HCT116 (cell line): Measurements from ENCODE around the gene HAP1. TPM values are rescaled to one million over a fixed set of nuclear protein-coding genes. Genes with fewer than 3 reads are reported as not detected.

Source experiments
- ATAC-seq: fragments of 200-7000 bp; cut with Tn5 transposase; 2 replicates; pipeline ENCODE4 v1.9.1; 2020; ENCODE audit warnings: mild to moderate bottlenecking, moderate library complexity
- BruUV-seq: library from RNA; stranded (reverse); fragments of 400-500 nt; replicated peaks from 2 replicates; lab custom pipeline; 2021; lab: Mats Ljungman, UMichigan
- CTCF ChIA-PET: fragments of 300-600 bp; sonication (Branson Sonifier 250); formaldehyde crosslinking; loops from one replicate; lab custom pipeline; 2021; ENCODE audit warnings: antibody characterized with exemption; lab: Charles Lee
- POLR2A ChIA-PET: fragments of 300-600, 350-600 bp; sonication (Branson Sonifier 250); formaldehyde crosslinking; loops from one replicate; lab custom pipeline; 2021; ENCODE audit warnings: antibody characterized with exemption; lab: Charles Lee
- RAD21 ChIA-PET, 2 experiments: fragments of 300-600 bp; sonication (Branson Sonifier 250); formaldehyde crosslinking; loops; one replicate each; lab custom pipeline; 2023; ENCODE audit warnings: low total read pairs in 2 of 2; ENCODE audit not compliant: uncharacterized antibody in 2 of 2, unreplicated experiment in 2 of 2, low non-redundant PET in 1 of 2; lab: Charles Lee
- DNase-seq: peaks from one replicate; pipeline ENCODE4 v3.0.0-alpha.2; 2010; ENCODE audit warnings: low read depth, low spot score
- H2AFZ ChIP-seq: fragments of 200-600 bp; shearing (Covaris generic), sonication (generic); 2 replicates; pipeline ENCODE4 v1.6.1; 2017; ENCODE audit warnings: low read depth, mixed run types, mixed read lengths, antibody characterized with exemption, low read length; ENCODE audit not compliant: poor library complexity, severe bottlenecking
- H3K27ac ChIP-seq: 2 replicates; pipeline ENCODE4 v1.5.1; 2012; ENCODE audit warnings: low read depth, low read length
- H3K27me3 ChIP-seq: fragments of 200-600 bp; sonication (generic); 2 replicates; pipeline ENCODE4 v1.6.1; 2016; ENCODE audit warnings: mixed run types, low read length, mixed read lengths; ENCODE audit not compliant: insufficient read depth
- H3K36me3 ChIP-seq, 2 experiments: fragments of 200-500 bp in 1 of 2; fragments of 200-600 bp in 1 of 2; sonication (Bioruptor generic) in 1 of 2; sonication (generic) in 1 of 2; 2 replicates each; pipeline versions ENCODE4 v1.5.1 to v1.6.1; 2014 to 2016; ENCODE audit warnings: low read length in 2 of 2, inconsistent platforms in 1 of 2, mixed read lengths in 1 of 2, mixed run types in 1 of 2; ENCODE audit not compliant: insufficient read depth in 2 of 2, control insufficient read depth in 1 of 2
- H3K4me1 ChIP-seq, 2 experiments: fragments of 200-600 bp in 1 of 2; sonication (generic) in 1 of 2; 2 replicates each; pipeline versions ENCODE4 v1.5.1 to v1.6.1; 2012 to 2017; ENCODE audit warnings: low read length in 2 of 2, inconsistent platforms in 1 of 2, mild to moderate bottlenecking in 1 of 2, mixed read lengths in 1 of 2, mixed run types in 1 of 2, moderate library complexity in 1 of 2; ENCODE audit not compliant: insufficient read depth in 2 of 2, control insufficient read depth in 1 of 2
- H3K4me2 ChIP-seq: fragments of 200-600 bp; sonication (generic); 2 replicates; pipeline ENCODE4 v1.6.1; 2017; ENCODE audit warnings: mixed run types, low read length, mixed read lengths
- H3K4me3 ChIP-seq, 2 experiments: fragments of 200-600 bp in 1 of 2; sonication (generic) in 1 of 2; replicated peaks in 1 of 2; 2 replicates each; pipeline ENCODE4 v1.5.1; 2011 to 2016; ENCODE audit warnings: low read length in 2 of 2, control low read depth in 1 of 2, low read depth in 1 of 2, mild to moderate bottlenecking in 1 of 2, mixed read lengths in 1 of 2, mixed run types in 1 of 2
- H3K79me2 ChIP-seq: fragments of 200-600 bp; sonication (generic); 2 replicates; pipeline ENCODE4 v1.6.1; 2017; ENCODE audit warnings: mild to moderate bottlenecking, mixed run types, low read length, moderate library complexity, mixed read lengths; ENCODE audit not compliant: insufficient read depth
- H3K9ac ChIP-seq: fragments of 200-600 bp; sonication (generic); 2 replicates; pipeline ENCODE4 v1.6.1; 2016; ENCODE audit warnings: low read length, mixed read lengths
- H3K9me2 ChIP-seq: fragments of 200-600 bp; sonication (generic), shearing (Covaris generic); 2 replicates; pipeline ENCODE4 v1.6.1; 2017; ENCODE audit warnings: mixed run types, mild to moderate bottlenecking, moderate library complexity; ENCODE audit not compliant: insufficient read depth
- H3K9me3 ChIP-seq, 2 experiments: fragments of 200-500 bp in 1 of 2; fragments of 200-600 bp in 1 of 2; sonication (Bioruptor generic) in 1 of 2; sonication (generic) in 1 of 2; 2 replicates each; pipeline ENCODE4 v1.6.1; 2014 to 2017; ENCODE audit warnings: low read length in 2 of 2, mixed read lengths in 2 of 2, inconsistent platforms in 1 of 2, low read depth in 1 of 2, mild to moderate bottlenecking in 1 of 2, mixed run types in 1 of 2, moderate library complexity in 1 of 2; ENCODE audit not compliant: control insufficient read depth in 1 of 2, insufficient read depth in 1 of 2
- H4K20me1 ChIP-seq: fragments of 200-600 bp; sonication (generic), shearing (Covaris generic); 2 replicates; pipeline ENCODE4 v1.6.1; 2017; ENCODE audit warnings: mixed run types, mild to moderate bottlenecking, moderate library complexity; ENCODE audit not compliant: insufficient read depth
- CBX3 ChIP-seq: IDR thresholded peaks from 2 replicates; pipeline ENCODE4 v1.6.1; 2012; ENCODE audit warnings: low read depth
- CEBPB ChIP-seq: IDR thresholded peaks from 2 replicates; pipeline ENCODE4 v1.6.1; 2012; ENCODE audit warnings: low read depth
- ELF1 ChIP-seq: IDR thresholded peaks from 2 replicates; pipeline ENCODE4 v1.6.1; 2012; ENCODE audit warnings: low read depth, borderline replicate concordance
- FOSL1 ChIP-seq: IDR thresholded peaks from 2 replicates; pipeline ENCODE4 v1.6.1; 2012; ENCODE audit warnings: low read depth
- JUND ChIP-seq: IDR thresholded peaks from 2 replicates; pipeline ENCODE4 v1.6.1; 2012
- MAX ChIP-seq: IDR thresholded peaks from 2 replicates; pipeline ENCODE4 v1.6.1; 2012
- RAD21 ChIP-seq: IDR thresholded peaks from 2 replicates; pipeline ENCODE4 v1.6.1; 2012; ENCODE audit warnings: low read depth, mild to moderate bottlenecking
- REST ChIP-seq: IDR thresholded peaks from 2 replicates; pipeline ENCODE4 v1.6.1; 2012; ENCODE audit warnings: low read depth
- SIN3A ChIP-seq: IDR thresholded peaks from 2 replicates; pipeline ENCODE4 v1.6.1; 2012; ENCODE audit warnings: low read depth
- SRF ChIP-seq: IDR thresholded peaks from 2 replicates; pipeline ENCODE4 v1.6.1; 2012; ENCODE audit warnings: low read depth
- TCF7L2 ChIP-seq: IDR thresholded peaks from 2 replicates; pipeline ENCODE4 v1.7.0; 2011; ENCODE audit warnings: borderline replicate concordance, inconsistent platforms; ENCODE audit not compliant: insufficient read depth, insufficient read length; ENCODE audit errors: extremely low read depth
- YY1 ChIP-seq: IDR thresholded peaks from 2 replicates; pipeline ENCODE4 v1.6.1; 2011; ENCODE audit warnings: low read length, low read depth, moderate library complexity, mild to moderate bottlenecking; ENCODE audit not compliant: insufficient replicate concordance; ENCODE audit errors: extremely low read depth
- ZNF274 ChIP-seq: fragments of 200-500 bp; sonication (Bioruptor generic); IDR thresholded peaks from 2 replicates; pipeline ENCODE4 v1.6.1; 2014; ENCODE audit warnings: mild to moderate bottlenecking, low read depth, low read length, inconsistent platforms
- intact Hi-C: fragments of 100-400 bp; cut with micrococcal nuclease; formaldehyde crosslinking; loops from 2 replicates; pipeline ENCODE4 v1.10.0; 2022
- total RNA-seq: library from RNA; stranded (reverse); gene quantifications from one replicate; pipeline ENCODE4 v1.2.1, GENCODE V29; 2021; ENCODE audit not compliant: unreplicated experiment

Gene HAP1
- total RNA-seq, 1 experiment from 2014 or later, result 3.4 TPM

GRCh38 chr17:41738801-41739112, 4.3 kb upstream of the HAP1 start:
- RAD21 ChIA-PET, result no interaction called here
- H4K20me1 ChIP-seq, result no peaks in the 10 kb centered on the region
- H3K27me3 ChIP-seq, result no peaks in the 10 kb centered on the region
- intact Hi-C loops, result loop anchor here (1.0 to 2.0 kb wide), 4 partner anchors 63 to 147 kb away; partner anchors contain the start of genes KLHL11 and P3H4
- H3K9me2 ChIP-seq, result no peaks in the 10 kb centered on the region
- no peaks in the 10 kb centered on the region for H3K9me3 ChIP-seq
- CTCF ChIA-PET, result no interaction called here
- no peak overlapping the region for H3K4me3 ChIP-seq
- ATAC-seq (no peak), DNase-seq (no peak)
- peaks cover 21 to 45% of the 10 kb centered on the region in 2 experiments for H3K4me1 ChIP-seq
- no peak for TF ChIP-seq CEBPB
- no peak for TF ChIP-seq MAX
- no peak for TF ChIP-seq SIN3A
- no peak for TF ChIP-seq FOSL1
- TF ChIP-seq ELF1, result no peak
- TF ChIP-seq YY1, result no peak
- TF ChIP-seq REST, result no peak
- TF ChIP-seq CBX3, result no peak
- no peak for TF ChIP-seq JUND
- no peak for TF ChIP-seq ZNF274
- no peak for TF ChIP-seq TCF7L2
- no peak for TF ChIP-seq SRF
- no peak for TF ChIP-seq RAD21
- peak overlapping the region; percentile 55 for H3K9ac ChIP-seq
- POLR2A ChIA-PET, result no interaction called here
- BruUV-seq, result no TSS peak
- H3K4me2 ChIP-seq, result peak overlapping the region; percentile 34; the same call in 1 of the 2 replicates
- peak overlapping the region; percentile 39; the same call in 1 of the 2 replicates for H3K27ac ChIP-seq
- H3K79me2 ChIP-seq, result no peaks in the 10 kb centered on the region
- no peaks in the 10 kb centered on the region for H3K36me3 ChIP-seq
- no peak overlapping the region for H2AFZ ChIP-seq
